Neural cell (in vitro differentiated cells): ENCODE results near the gene MYMK.

Source experiments
- CTCF ChIP-seq: fragments of 450-650 bp; IDR thresholded peaks from 2 replicates; pipeline ENCODE4 v1.5.1; 2014; ENCODE audit warnings: antibody characterized with exemption, mild to moderate bottlenecking, moderate library complexity; ENCODE audit not compliant: poor library complexity, severe bottlenecking
- RAD21 ChIP-seq: fragments of 450-650 bp; conservative IDR thresholded peaks from 2 replicates; pipeline ENCODE4 v1.6.1; 2014; ENCODE audit warnings: antibody characterized with exemption, mild to moderate bottlenecking, moderate library complexity

- TF ChIP-seq CTCF = no peak
- TF ChIP-seq RAD21 = no peak
These were observed 19.5 kb downstream of the MYMK start for GRCh38 chr9:133505186-133505830.
